NCI-H2081 (cell line): ENCODE results near the gene DISC1.

Source experiments
- DNase-seq, 2 experiments: peaks; one replicate each; lab custom pipeline; 2025; lab: John Stamatoyannopoulos, UW

The DISC1 gene

GRCh38 chr1:231814521-231814920 is 187.9 kb downstream of the DISC1 start:
- no peak for DNase-seq

- DNase-seq, result no peak
Observed at GRCh38 chr1:231817801-231818200, 191.2 kb downstream of the DISC1 start.

DNA sequence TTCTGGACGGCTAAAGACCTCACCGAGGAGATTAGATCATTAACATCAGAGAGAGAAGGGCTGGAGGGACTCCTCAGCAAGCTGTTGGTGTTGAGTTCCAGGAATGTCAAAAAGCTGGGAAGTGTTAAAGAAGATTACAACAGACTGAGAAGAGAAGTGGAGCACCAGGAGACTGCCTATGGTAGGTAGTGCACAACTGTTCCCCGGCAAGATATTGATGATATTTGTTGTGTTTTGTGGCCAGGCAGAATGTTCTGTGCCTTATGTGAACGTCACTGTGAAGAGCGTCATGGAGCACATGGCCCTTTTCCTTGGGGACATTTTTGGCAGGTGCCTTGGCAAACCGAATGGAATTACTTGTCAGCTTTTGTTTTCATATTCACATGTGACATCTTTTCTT is 191.7 kb downstream of the DISC1 start:
- no peak for DNase-seq

GRCh38 chr1:231821281-231821680 is 194.7 kb downstream of the DISC1 start:
- no peak for DNase-seq

- DNase-seq, result no peak
Observed at GRCh38 chr1:231822041-231822440, 195.5 kb downstream of the DISC1 start.

DNA sequence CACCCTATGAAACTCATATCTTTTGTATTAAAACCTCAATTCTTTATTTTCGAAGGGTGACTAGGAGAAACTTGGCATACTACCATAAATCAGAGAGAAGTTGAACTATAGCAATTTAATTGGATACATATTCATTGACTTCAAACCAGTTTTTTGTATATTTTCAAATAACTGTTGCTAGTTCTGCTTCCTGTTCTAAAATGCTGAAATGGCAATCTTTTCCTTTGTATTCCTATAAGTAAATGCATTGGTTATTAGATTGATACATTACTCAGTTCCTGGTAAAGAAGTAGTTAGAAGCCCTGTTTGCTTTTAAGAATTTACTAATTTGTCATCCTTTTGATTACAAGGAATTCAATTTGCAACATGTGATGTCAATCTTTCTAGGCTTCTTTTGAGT is 200.0 kb downstream of the DISC1 start:
- DNase-seq, result no peak

GRCh38 chr1:231827337-231828105 is 200.9 kb downstream of the DISC1 start:
- no peak for DNase-seq

DNA sequence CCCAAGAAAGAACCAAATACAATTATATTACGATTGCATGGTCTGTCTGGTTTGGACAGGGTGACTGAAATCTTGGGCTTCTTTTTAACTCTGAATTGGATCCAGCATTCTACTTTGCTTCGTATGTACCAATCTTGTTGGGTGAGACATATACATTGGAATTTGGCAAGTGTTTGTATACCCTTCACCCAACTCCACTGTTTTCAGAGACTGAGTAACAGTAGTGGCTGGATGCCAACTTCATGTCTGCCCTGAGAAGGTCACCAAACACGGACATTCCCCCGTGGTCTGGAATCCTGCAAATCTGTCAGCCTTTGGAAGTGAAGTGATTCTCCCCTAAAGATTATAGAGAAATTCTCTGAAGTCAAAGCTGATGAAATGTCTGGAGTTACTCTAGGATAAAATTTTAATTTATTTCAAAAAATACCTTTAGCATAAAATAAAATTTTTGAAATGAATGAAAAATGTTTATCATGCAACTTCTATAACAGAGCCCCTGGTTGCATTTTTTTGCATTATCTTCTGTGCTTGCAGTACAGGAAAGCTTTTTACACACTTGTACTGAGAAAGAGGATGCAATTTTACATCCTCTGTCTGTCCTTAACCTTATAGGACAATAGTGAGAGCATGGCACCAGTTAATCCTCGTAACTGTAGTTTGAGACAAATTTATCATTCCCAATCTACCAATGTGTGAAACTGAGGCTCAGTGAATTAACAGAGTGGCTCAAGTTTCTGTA is 201.8 kb downstream of the DISC1 start:
- no peak for DNase-seq

DNA sequence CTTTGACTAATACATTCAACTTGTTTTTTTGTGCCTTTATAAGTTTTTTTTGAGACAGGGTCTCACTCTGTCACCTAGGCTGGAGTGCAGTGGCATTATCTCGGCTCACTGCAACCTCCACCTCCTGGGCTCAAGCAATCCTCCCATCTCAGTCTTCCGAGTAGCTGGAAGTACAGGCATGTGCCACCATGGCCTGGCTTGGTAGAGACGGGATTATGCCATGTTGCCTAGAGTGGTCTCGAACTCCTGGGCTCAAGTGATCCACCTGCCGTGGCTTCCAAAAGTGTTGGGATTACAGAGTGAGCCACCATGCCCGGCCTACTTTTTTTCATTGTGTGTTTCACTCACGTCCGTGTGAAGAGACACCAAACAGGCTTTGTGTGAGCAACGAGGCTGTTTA is 202.7 kb downstream of the DISC1 start:
- DNase-seq, result no peak

GRCh38 chr1:231836227-231836893 is 209.8 kb downstream of the DISC1 start:
- DNase-seq, result no peak

GRCh38 chr1:231838521-231838920 is 211.9 kb downstream of the DISC1 start:
- DNase-seq, result no peak

DNA sequence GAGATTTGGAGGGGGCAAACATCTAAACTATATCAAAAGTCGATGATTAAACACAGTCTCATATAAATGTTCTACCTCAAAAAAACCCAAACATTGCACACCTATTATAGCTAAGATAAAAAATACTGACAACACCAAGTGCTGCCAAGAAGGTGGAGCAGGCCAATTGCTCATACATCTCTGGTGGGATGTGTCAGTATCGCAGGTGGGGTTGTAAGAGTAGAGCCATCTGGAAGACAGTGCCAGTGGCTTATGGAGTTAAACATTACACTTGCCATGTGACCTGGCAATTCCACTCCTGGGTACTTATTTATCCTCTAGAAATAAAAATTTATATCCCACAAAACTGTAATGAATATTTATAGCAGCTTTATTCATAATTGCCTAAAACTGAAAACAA is 213.4 kb downstream of the DISC1 start:
- no peak for DNase-seq

- DNase-seq, result no peak
Observed at GRCh38 chr1:231841616-231842344, 215.2 kb downstream of the DISC1 start.

DNA sequence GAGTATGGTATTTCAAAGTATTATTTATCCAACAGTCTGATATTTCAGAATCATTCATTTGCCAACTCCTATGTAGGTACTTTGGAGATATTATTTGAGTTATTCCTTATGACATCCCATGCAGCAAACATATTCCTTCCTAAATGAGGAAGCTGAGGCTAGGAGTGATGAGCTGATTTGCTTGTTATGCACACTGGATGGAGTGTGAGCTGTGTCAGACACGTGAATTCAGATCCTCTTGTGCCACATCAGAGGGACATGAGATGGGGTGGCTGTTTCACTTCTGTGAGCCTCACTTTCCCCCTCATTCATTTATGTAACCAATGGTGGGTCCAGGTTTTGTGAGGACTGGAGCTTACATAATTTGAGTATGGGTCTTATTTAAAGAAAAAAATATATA is 215.9 kb downstream of the DISC1 start:
- DNase-seq, result no peak

GRCh38 chr1:231844986-231845502 is 218.5 kb downstream of the DISC1 start:
- no peak for DNase-seq

DNA sequence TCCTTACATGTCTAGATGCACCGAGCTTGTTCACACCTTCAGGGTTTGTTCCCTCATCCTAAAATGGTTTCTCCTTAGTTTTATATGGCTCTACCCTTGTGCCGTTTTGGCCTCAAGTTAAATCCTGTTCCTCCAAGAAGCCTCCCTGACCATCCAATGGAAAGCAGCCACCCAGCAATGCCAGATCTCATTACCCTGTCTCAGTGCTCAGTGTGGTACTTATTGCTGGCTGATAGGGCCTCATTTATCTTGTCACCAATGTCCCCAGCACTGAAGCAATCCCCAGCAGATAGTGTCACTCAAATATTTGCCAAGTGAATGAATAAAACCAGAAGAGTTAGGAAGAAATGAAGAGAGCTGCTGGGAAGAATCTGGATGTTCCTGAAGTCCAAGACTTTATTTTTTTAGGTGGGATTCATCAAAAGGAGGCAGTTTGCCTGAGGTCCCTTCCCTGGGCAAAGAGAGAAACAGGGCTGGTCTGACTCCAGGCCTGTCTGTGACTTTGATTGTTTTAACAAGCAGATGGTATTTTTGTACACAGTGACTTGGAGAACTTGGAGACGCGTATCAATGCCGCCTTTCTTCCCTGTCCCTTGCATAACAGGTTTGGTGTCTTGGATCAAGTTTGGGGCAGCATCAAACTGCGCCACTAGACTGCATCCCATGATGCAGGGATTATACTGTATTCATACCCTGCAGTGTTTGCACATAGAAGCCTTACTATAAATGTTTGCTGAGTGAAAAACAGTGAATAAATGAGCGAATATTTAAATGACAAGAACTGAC is 221.2 kb downstream of the DISC1 start:
- DNase-seq, result no peak

DNA sequence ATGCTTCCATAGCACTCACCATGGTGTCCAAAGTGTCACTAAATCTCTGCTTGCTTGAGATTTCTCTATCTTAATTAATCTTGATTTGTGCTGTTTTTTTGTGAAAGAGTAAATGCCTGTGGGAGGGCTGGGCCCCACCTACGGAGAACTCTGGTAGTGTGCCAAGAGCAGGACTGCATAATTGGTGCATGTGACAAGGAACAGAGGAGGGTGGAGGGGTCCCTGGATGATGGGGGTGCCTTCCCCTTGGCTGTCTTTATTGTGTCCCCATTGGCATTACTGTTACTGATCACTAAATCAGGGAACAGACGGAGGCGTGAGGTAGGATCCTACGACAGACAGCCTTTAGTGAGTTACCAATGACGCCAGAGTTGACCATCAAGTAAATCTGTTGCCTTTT is 223.4 kb downstream of the DISC1 start:
- no peak for DNase-seq

- no peak for DNase-seq
Observed at GRCh38 chr1:231850786-231851185, 224.2 kb downstream of the DISC1 start.

DNA sequence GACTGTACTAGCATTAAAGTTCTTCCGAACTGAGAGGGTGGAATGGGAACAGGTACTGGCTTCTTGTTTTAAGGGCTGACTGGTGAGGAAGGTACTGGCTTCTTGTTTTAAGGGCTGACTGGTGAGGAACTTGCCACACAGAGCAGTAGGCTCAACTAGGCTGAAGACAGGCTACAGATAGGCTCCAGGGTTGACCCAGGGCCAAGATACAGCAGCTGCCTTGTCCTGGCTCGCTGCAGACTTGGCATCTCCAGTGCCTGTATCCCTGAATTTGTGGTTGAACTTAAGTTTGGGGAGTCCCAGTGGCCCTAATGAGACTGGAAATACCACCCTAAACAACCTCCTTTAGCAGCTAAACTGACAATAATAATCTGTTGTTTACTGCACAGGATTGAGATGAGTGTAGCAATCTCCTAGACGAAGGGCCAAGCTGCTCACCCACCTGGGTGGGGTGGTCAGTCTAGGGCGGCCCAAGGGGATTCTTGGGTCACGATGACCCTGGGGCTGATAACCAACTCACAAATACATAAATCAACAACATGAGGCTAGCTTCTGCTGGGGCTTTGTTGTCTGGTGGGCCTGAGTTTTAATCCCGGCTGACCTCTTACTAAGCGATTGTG is 227.1 kb downstream of the DISC1 start:
- no peak for DNase-seq

DNA sequence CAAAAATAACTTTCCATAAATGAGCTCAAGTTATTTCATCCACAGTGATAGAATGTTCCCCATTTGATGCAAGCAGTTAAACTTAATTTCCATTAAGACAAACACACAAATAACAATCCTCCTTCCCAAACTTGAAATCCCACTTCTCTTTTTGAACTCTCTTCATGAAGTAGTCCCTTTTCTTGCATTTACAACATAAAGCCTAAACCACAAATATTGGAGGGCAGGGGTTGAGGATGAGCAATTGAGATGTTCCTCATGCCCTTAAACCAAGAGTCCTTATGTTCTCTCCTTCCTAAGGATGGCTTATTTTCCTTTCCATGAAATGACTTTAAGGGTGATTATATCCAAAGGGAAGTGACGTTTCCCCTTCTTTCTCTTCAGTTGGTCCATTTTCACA is 228.8 kb downstream of the DISC1 start:
- no peak for DNase-seq

- DNase-seq, result peak; percentile 4 to 50
Observed at GRCh38 chr1:231855926-231856325, 229.3 kb downstream of the DISC1 start.
